ENCODE data around the gene KIF13A. TPM values are rescaled to one million over a fixed set of nuclear protein-coding genes. Genes with fewer than 3 reads are reported as not detected.

The KIF13A gene
- total and polyA plus RNA-seq, 10 of the 15 experiments (the other 5 are each of a cell fraction or from before 2014, with no cell fraction given) = 0.02 to 0.26 (median 0.13) TPM; not detected in 2

- TF ChIP-seq EGR1 (IDR thresholded peaks at IDR 0.05; ENCODE audit: borderline replicate concordance in 1 of 2, low read depth in 2 of 2, low read length in 2 of 2) = no peak
- TF ChIP-seq MTA2 (IDR thresholded peaks at IDR 0.05; ENCODE audit: low read depth) = no peak
- TF ChIP-seq ZBTB33 (IDR thresholded peaks at IDR 0.05) = no peak
- TF ChIP-seq, protein P1, sequence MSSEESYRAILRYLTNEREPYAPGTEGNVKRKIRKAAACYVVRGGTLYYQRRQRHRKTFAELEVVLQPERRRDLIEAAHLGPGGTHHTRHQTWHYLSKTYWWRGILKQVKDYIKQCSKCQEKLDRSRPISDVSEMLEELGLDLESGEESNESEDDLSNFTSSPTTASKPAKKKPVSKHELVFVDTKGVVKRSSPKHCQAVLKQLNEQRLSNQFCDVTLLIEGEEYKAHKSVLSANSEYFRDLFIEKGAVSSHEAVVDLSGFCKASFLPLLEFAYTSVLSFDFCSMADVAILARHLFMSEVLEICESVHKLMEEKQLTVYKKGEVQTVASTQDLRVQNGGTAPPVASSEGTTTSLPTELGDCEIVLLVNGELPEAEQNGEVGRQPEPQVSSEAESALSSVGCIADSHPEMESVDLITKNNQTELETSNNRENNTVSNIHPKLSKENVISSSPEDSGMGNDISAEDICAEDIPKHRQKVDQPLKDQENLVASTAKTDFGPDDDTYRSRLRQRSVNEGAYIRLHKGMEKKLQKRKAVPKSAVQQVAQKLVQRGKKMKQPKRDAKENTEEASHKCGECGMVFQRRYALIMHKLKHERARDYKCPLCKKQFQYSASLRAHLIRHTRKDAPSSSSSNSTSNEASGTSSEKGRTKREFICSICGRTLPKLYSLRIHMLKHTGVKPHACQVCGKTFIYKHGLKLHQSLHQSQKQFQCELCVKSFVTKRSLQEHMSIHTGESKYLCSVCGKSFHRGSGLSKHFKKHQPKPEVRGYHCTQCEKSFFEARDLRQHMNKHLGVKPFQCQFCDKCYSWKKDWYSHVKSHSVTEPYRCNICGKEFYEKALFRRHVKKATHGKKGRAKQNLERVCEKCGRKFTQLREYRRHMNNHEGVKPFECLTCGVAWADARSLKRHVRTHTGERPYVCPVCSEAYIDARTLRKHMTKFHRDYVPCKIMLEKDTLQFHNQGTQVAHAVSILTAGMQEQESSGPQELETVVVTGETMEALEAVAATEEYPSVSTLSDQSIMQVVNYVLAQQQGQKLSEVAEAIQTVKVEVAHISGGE (CRISPR knock-in tag; IDR thresholded peaks at IDR 0.05) = no peak
- TF ChIP-seq NFYA (IDR thresholded peaks at IDR 0.05; ENCODE audit: borderline replicate concordance, low read depth, low read length) = no peak
- no peak for TF ChIP-seq SPI1 (IDR thresholded peaks at IDR 0.05; ENCODE audit: borderline replicate concordance, insufficient read depth, low read depth, low read length)
- TF ChIP-seq RUNX3 (IDR thresholded peaks at IDR 0.05; ENCODE audit: low read length) = no peak
- TF ChIP-seq STAT1 (conservative IDR thresholded peaks at IDR 0.05) = no peak
Observed at GRCh38 chr6:17803409-17803808, 184.0 kb downstream of the KIF13A start (continued).

Data from GM12878 (cell line).